CD4-positive, alpha-beta memory T cell (primary cell): ENCODE data around the gene LRRC3C. TPM values are rescaled to one million over a fixed set of nuclear protein-coding genes. Genes with fewer than 3 reads are reported as not detected.
A peak's percentile ranks its signal among the peaks of the same experiment; 100 is the strongest.

Experiments
- CTCF ChIA-PET: fragments of 350-600 bp; sonication (Branson Sonifier 250); formaldehyde crosslinking; loops from one replicate; lab custom pipeline; 2021; ENCODE audit warnings: inconsistent platforms; ENCODE audit not compliant: partially characterized antibody; lab: Charles Lee
- POLR2A ChIA-PET: fragments of 350-600 bp; sonication (Branson Sonifier 250); formaldehyde crosslinking; loops from one replicate; lab custom pipeline; 2021; ENCODE audit not compliant: partially characterized antibody; lab: Charles Lee
- DNase-seq, 5 donors: peaks; one replicate each; pipeline versions ENCODE4 v3.0.0 to v3.0.0-alpha.2; 2020 to 2022; ENCODE audit warnings: mixed read lengths in 1 of 5
- H3K27ac ChIP-seq: one replicate; pipeline ENCODE4 v1.7.0; 2013; ENCODE audit warnings: low read depth, low read length
- H3K27me3 ChIP-seq: 2 replicates; pipeline ENCODE4 v1.7.0; 2013; ENCODE audit warnings: mild to moderate bottlenecking, low read length, moderate library complexity; ENCODE audit not compliant: insufficient read depth
- H3K36me3 ChIP-seq: 2 replicates; pipeline ENCODE4 v1.7.0; 2013; ENCODE audit warnings: mild to moderate bottlenecking, low read length, moderate library complexity; ENCODE audit not compliant: insufficient read depth
- H3K4me1 ChIP-seq: 2 replicates; pipeline ENCODE4 v1.7.0; 2013; ENCODE audit warnings: mild to moderate bottlenecking, low read length, moderate library complexity; ENCODE audit not compliant: insufficient read depth
- H3K4me3 ChIP-seq, 2 donors: one replicate each; pipeline ENCODE4 v1.7.0; 2013; ENCODE audit warnings: low read length in 2 of 2, mild to moderate bottlenecking in 1 of 2
- H3K9me3 ChIP-seq, 2 donors: one replicate each; pipeline ENCODE4 v1.7.0; 2013; ENCODE audit warnings: low read length in 2 of 2, control low read depth in 1 of 2; ENCODE audit not compliant: control insufficient read depth in 1 of 2
- H3K27ac Mint-ChIP-seq, 7 donors: one replicate each; pipeline ENCODE4 v1.8.0; 2020 to 2021; ENCODE audit warnings: mixed read lengths in 7 of 7, mild to moderate bottlenecking in 6 of 7, inconsistent platforms in 3 of 7, moderate library complexity in 3 of 7
- H3K27me3 Mint-ChIP-seq, 2 donors: one replicate each; pipeline ENCODE4 v1.8.0; 2020 to 2021; ENCODE audit warnings: mixed read lengths in 2 of 2
- H3K36me3 Mint-ChIP-seq, 2 donors: one replicate each; pipeline ENCODE4 v1.8.0; 2020 to 2021; ENCODE audit warnings: mixed read lengths in 2 of 2, inconsistent platforms in 1 of 2, mild to moderate bottlenecking in 1 of 2
- H3K4me1 Mint-ChIP-seq, 4 donors: one replicate each; pipeline ENCODE4 v1.8.0; 2020 to 2021; ENCODE audit warnings: mixed read lengths in 4 of 4, mild to moderate bottlenecking in 1 of 4
- H3K4me3 Mint-ChIP-seq, 8 donors: one replicate each; pipeline ENCODE4 v1.8.0; 2020 to 2021; ENCODE audit warnings: mixed read lengths in 8 of 8, mild to moderate bottlenecking in 7 of 8, moderate library complexity in 6 of 8, inconsistent platforms in 3 of 8
- H3K9me3 Mint-ChIP-seq, 8 donors: one replicate each; pipeline ENCODE4 v1.8.0; 2020 to 2021; ENCODE audit warnings: mixed read lengths in 8 of 8, mild to moderate bottlenecking in 5 of 8, inconsistent platforms in 3 of 8, moderate library complexity in 1 of 8
- intact Hi-C: fragments of 100-400 bp; cut with micrococcal nuclease; formaldehyde crosslinking; loops from one replicate; pipeline ENCODE4 v1.15.1; 2023
- polyA plus RNA-seq, 2 donors: library from polyadenylated mRNA; unstranded; fragments of 300-500 nt; fragmentation: Illumina TruSeq; gene quantifications; one replicate each; pipeline ENCODE4 v1.2.3, GENCODE V29; 2021
- total RNA-seq, 2 experiments: library from RNA; stranded (reverse); gene quantifications; one replicate each; pipeline ENCODE4 v1.2.3, GENCODE V29; 2021

LRRC3C gene
- total and polyA plus RNA-seq, 4 experiments from 2014 or later: not detected

DNA sequence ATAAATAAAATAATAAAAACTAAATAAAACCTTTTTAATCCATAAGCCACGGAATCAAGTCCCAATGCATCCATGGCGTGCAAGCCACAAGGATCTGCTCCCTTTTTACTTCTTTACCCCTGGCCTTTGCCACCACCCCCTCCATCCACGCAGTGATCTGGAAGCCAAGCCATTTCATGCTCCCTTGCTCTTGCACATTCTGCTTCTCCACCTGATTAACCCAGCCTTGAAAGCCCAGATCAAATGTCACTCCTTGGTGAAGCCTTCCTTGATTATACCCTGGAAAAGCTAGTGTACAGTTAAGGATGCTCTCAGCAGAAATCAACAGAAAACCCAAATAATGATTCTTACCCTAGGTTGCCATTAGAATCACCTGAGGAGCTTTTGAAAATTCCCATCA, 9.9 kb downstream of the LRRC3C start:
- DNase-seq: no peak
- Histone ChIP-seq H3K36me3 (no peaks in the 10 kb centered on the region), H3K4me1 (peaks cover 15% of the 10 kb centered on the region), H3K4me3 (no peak overlapping the region), H3K27me3 (no peaks in the 10 kb centered on the region), H3K27ac (no peak overlapping the region), H3K9me3 (no peaks in the 10 kb centered on the region)
- Mint-ChIP-seq H3K27ac (no peak overlapping the region), H3K4me1 (peaks cover 7 to 21% (median 10%) of the 10 kb centered on the region in 4 donors), H3K27me3 (no peaks in the 10 kb centered on the region), H3K9me3 (no peaks in the 10 kb centered on the region), H3K36me3 (no peaks in the 10 kb centered on the region), H3K4me3 (no peak overlapping the region)
- ChIA-PET CTCF (no interaction called here), POLR2A (no interaction called here)
- intact Hi-C loops: no loop called here

DNA sequence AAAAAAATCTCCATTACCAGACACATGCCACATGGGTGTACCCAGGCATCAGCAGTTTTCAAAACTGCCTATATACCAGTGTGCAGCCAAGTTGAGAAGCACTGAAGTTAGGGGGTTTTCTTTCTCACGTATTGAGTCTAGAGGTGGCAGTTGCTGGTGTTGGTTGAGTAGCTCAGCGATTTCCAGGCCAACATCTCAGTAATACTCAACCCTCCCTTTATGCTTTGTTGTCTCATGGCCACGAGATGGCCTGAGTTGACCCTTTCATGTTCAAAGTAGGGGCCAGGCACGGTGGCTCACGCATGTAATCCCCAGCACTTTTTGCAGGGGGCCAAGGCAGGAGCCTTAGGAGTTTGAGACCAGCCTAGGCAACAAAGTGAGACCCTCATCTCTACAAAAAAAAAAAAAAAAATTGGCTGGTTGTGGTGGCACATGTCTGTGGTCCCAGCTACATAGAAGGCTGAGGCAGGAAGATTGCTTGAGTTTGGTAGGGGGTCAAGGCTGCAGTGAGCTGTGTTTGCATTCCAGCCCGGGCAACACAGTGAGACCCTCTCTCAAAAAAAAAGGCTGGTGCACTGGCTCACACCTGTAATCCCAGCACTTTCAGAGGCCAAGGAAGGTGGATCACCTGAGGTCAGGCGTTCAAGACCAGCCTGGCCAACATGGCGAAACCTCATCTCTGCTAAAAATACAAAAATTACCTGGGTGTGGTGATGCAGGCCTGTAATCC, 10.8 kb downstream of the LRRC3C start:
- no peak overlapping the region for H3K4me3 ChIP-seq
- Mint-ChIP-seq H3K36me3 (no peaks in the 10 kb centered on the region), H3K27me3 (no peaks in the 10 kb centered on the region), H3K4me3 (no peak overlapping the region), H3K27ac (peak overlapping the region in 1 of 7 donors; percentile 46), H3K4me1 (peaks cover 7 to 21% (median 10%) of the 10 kb centered on the region in 4 donors), H3K9me3 (no peaks in the 10 kb centered on the region)
- no peak overlapping the region for H3K27ac ChIP-seq
- intact Hi-C loops: no loop called here
- no peaks in the 10 kb centered on the region for H3K27me3 ChIP-seq
- ChIA-PET CTCF (interaction anchor here (2.3 kb wide), 1 partner anchor 9 kb away, joined by 8 read pairs; no protein-coding TSS in a partner anchor), POLR2A (interaction anchor here (0.6 kb wide), 2 partner anchors 26 to 212 kb away, joined by 3 read pairs; no protein-coding TSS in a partner anchor)
- no peaks in the 10 kb centered on the region for H3K9me3 ChIP-seq
- DNase-seq: no peak
- peaks cover 15% of the 10 kb centered on the region for H3K4me1 ChIP-seq
- no peaks in the 10 kb centered on the region for H3K36me3 ChIP-seq

DNA sequence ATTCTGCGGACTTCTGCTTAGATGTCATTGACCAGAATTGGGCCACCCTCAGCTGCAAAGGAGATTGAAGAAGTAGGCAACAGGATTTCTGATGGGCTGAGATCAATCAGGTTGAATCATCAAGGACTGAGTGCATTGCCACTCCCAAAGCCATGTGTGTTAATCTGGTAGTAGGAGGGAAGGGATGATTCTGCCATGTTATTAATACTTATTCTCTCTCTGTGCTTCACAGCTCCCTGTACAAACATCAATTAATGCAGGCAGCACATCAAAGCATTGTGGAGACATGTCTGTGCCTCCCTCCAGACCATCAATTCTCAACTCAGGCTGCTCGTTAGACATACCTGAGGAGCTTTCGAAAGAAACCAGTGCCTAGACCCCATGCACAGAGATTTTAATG, 11.6 kb downstream of the LRRC3C start:
- Mint-ChIP-seq H3K27ac (peak overlapping the region in 5 of 7 donors; percentile 70 to 97 (median 87)), H3K27me3 (no peaks in the 10 kb centered on the region), H3K9me3 (no peaks in the 10 kb centered on the region), H3K4me3 (no peak overlapping the region), H3K36me3 (no peaks in the 10 kb centered on the region), H3K4me1 (peaks cover 7 to 21% (median 10%) of the 10 kb centered on the region in 4 donors)
- Histone ChIP-seq H3K36me3 (no peaks in the 10 kb centered on the region), H3K27ac (no peak overlapping the region), H3K4me3 (no peak overlapping the region), H3K9me3 (no peaks in the 10 kb centered on the region), H3K4me1 (peaks cover 15% of the 10 kb centered on the region), H3K27me3 (no peaks in the 10 kb centered on the region)
- ChIA-PET POLR2A (interaction anchor here (1.8 kb wide), 1 partner anchor 13 kb away, joined by 4 read pairs; no protein-coding TSS in a partner anchor), CTCF (interaction anchor here (0.6 to 2.3 kb wide), 2 partner anchors 10 to 13 kb away, joined by 3 to 8 read pairs; no protein-coding TSS in a partner anchor)
- intact Hi-C loops: no loop called here
- no peak for DNase-seq

DNA sequence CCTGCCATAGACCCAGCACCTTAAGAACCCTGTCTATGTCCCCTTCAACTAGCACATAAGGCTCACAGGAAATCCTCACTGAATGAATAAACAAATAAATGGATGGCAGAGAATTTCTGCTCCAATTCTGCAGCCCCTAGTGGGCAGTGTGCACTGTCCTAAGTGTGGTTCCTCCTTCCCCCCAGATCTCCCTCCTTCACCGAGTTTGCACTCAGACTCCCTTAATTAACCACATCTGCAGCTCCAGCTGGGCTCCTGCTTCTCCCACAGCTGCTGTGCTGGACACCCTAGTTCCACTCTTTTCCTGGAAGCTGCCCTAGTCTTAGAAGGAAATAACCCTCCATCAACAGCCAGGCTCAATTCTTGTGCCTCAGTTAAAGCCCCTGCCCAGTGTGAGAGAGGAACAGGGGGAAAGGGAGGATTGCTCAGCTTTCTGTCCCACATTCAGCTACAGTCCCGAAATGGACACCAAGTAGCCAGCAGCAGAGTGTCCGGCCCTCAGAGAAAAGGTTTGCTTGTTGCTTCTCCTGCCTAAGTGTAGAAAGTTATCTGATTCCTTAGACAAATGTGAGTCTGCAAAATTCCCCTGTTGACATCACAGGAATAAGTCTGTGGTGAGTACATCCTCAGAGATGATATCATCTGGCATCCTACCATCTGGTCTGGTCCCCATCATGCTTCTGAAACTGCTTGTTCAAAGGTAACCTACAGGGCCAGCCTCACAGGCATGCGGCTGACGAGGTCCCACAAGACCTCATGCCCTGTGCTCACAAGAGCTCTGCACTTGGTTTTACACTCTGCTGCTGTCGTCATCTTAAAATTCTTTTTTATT, 12.3 kb downstream of the LRRC3C start:
- no peak overlapping the region for H3K4me3 ChIP-seq
- H3K27ac Mint-ChIP-seq: peak overlapping the region; percentile 2 to 97 (median 83)
- POLR2A ChIA-PET: interaction anchor here (1.8 kb wide), 1 partner anchor 14 kb away, joined by 4 read pairs; no protein-coding TSS in a partner anchor
- no peaks in the 10 kb centered on the region for H3K27me3 ChIP-seq
- peak in 4 of 5 donors; percentile 44 to 81 (median 75) for DNase-seq
- H3K27me3 Mint-ChIP-seq: no peaks in the 10 kb centered on the region
- H3K9me3 ChIP-seq: no peaks in the 10 kb centered on the region
- no peaks in the 10 kb centered on the region for H3K36me3 Mint-ChIP-seq
- H3K27ac ChIP-seq: peak overlapping the region; percentile 43
- no peaks in the 10 kb centered on the region for H3K36me3 ChIP-seq
- peaks cover 15% of the 10 kb centered on the region for H3K4me1 ChIP-seq
- CTCF ChIA-PET: interaction anchor here (0.6 to 2.3 kb wide), 2 partner anchors 10 to 14 kb away, joined by 3 to 8 read pairs; no protein-coding TSS in a partner anchor
- no peaks in the 10 kb centered on the region for H3K9me3 Mint-ChIP-seq
- H3K4me3 Mint-ChIP-seq: peak overlapping the region in 3 of 8 donors; percentile 24 to 52 (median 39)
- peaks cover 7 to 21% (median 10%) of the 10 kb centered on the region in 4 donors for H3K4me1 Mint-ChIP-seq
- intact Hi-C loops: no loop called here

DNA sequence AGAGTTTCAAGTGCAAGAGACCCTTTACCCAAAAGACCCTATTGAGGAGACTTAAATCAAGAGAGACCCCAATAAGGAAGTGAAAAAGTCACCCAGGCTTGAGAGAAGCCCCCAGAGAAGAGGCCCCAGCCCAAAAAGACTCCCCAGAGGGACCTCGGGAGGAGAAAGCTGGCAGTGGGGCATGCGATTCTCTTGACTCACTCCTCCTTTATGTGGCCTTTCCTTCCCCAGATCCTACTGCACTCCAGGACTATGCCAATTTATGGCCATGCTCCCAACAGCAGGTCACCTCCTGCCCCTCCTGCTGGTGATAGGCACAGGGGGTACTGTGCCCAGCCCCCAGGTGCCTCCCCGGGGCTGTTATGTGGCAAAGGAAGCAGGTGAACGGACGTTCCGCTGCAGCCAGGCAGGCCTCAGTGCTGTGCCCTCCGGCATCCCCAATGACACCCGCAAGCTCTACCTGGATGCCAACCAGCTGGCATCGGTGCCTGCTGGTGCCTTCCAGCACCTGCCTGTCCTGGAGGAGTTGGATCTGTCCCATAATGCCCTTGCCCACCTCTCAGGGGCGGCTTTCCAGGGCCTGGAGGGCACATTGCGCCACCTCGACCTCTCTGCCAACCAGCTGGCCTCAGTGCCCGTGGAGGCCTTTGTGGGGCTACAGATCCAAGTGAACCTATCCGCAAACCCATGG, 16.3 kb downstream of the LRRC3C start:
- no peak overlapping the region for H3K4me3 ChIP-seq
- peaks cover 8 to 26% (median 12%) of the 10 kb centered on the region in 4 donors for H3K4me1 Mint-ChIP-seq
- POLR2A ChIA-PET: interaction anchor here (1.1 kb wide), 1 partner anchor 744 kb away, joined by 3 read pairs; the partner anchor contains the start of gene RPL19
- H3K4me3 Mint-ChIP-seq: no peak overlapping the region
- H3K9me3 Mint-ChIP-seq: no peaks in the 10 kb centered on the region
- no peaks in the 10 kb centered on the region for H3K36me3 Mint-ChIP-seq
- no peaks in the 10 kb centered on the region for H3K9me3 ChIP-seq
- CTCF ChIA-PET: no interaction called here
- H3K27ac Mint-ChIP-seq: no peak overlapping the region
- peaks cover 15% of the 10 kb centered on the region for H3K4me1 ChIP-seq
- no peaks in the 10 kb centered on the region for H3K36me3 ChIP-seq
- no peaks in the 10 kb centered on the region for H3K27me3 ChIP-seq
- H3K27ac ChIP-seq: no peak overlapping the region
- DNase-seq: no peak
- intact Hi-C loops: no loop called here
- no peaks in the 10 kb centered on the region for H3K27me3 Mint-ChIP-seq

DNA sequence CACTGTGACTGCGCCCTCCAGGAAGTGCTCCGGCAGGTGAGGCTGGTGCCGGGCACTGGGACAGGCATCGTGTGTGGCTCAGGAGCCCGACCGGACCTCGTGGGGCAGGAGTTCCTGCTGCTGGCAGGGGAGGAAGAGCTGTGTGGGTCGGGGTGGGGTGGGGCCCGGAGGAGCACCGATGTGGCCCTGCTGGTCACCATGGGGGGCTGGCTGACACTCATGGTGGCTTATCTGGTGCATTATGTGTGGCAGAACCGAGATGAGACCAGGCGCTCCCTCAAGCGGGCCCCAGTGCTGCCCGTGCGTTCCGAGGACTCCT, 16.8 kb downstream of the LRRC3C start:
- intact Hi-C loops: no loop called here
- Mint-ChIP-seq H3K4me1 (peaks cover 8 to 24% (median 10%) of the 10 kb centered on the region in 4 donors), H3K36me3 (no peaks in the 10 kb centered on the region), H3K27me3 (no peaks in the 10 kb centered on the region), H3K4me3 (no peak overlapping the region), H3K27ac (no peak overlapping the region), H3K9me3 (no peaks in the 10 kb centered on the region)
- H3K4me1 ChIP-seq: peaks cover 13% of the 10 kb centered on the region
- H3K9me3 ChIP-seq: no peaks in the 10 kb centered on the region
- no peaks in the 10 kb centered on the region for H3K27me3 ChIP-seq
- DNase-seq: no peak
- POLR2A ChIA-PET: interaction anchor here (1.1 kb wide), 1 partner anchor 744 kb away, joined by 3 read pairs; the partner anchor contains the start of gene RPL19
- H3K4me3 ChIP-seq: no peak overlapping the region
- H3K27ac ChIP-seq: no peak overlapping the region
- no peaks in the 10 kb centered on the region for H3K36me3 ChIP-seq
- CTCF ChIA-PET: no interaction called here
